Loucy (cell line): ENCODE results near the gene CCDC110.

ENCODE experiments used
- H2AFZ ChIP-seq: fragments of 200-600 bp; sonication (generic); 2 replicates; pipeline ENCODE4 v1.6.0; 2016; ENCODE audit warnings: antibody characterized with exemption, mild to moderate bottlenecking, low read length, moderate library complexity
- H3F3A ChIP-seq: fragments of 200-600 bp; 2 replicates; pipeline ENCODE4 v1.6.0; 2016; ENCODE audit warnings: antibody characterized with exemption, low read depth, mild to moderate bottlenecking
- H3K27me3 ChIP-seq: fragments of 200-600 bp; sonication (generic); 2 replicates; pipeline ENCODE4 v1.6.1; 2014; ENCODE audit warnings: low read length, mild to moderate bottlenecking; ENCODE audit not compliant: insufficient read depth, poor library complexity, severe bottlenecking
- H3K36me3 ChIP-seq: fragments of 200-600 bp; sonication (generic); 2 replicates; pipeline ENCODE4 v1.6.1; 2016; ENCODE audit warnings: low read length; ENCODE audit not compliant: insufficient read depth
- H3K4me1 ChIP-seq: fragments of 200-600 bp; sonication (generic); 2 replicates; pipeline ENCODE4 v1.5.1; 2014; ENCODE audit warnings: low read length, mild to moderate bottlenecking; ENCODE audit not compliant: insufficient read depth, poor library complexity, severe bottlenecking
- H3K4me2 ChIP-seq: fragments of 200-600 bp; sonication (generic); 2 replicates; pipeline ENCODE4 v1.6.0; 2014; ENCODE audit warnings: antibody characterized with exemption, low read length, low read depth, mild to moderate bottlenecking; ENCODE audit not compliant: poor library complexity, severe bottlenecking
- H3K4me3 ChIP-seq: fragments of 200-600 bp; sonication (generic); 2 replicates; pipeline ENCODE4 v1.5.1; 2014; ENCODE audit warnings: low read length, mild to moderate bottlenecking, mixed read lengths; ENCODE audit not compliant: poor library complexity, severe bottlenecking
- H3K79me2 ChIP-seq: fragments of 200-600 bp; sonication (generic); 2 replicates; pipeline ENCODE4 v1.6.1; 2014; ENCODE audit warnings: low read length; ENCODE audit not compliant: insufficient read depth
- H3K9ac ChIP-seq: fragments of 200-600 bp; sonication (generic); 2 replicates; pipeline ENCODE4 v1.6.0; 2014; ENCODE audit warnings: mild to moderate bottlenecking, low read depth, low read length, moderate library complexity; ENCODE audit not compliant: poor library complexity, severe bottlenecking
- H3K9me2 ChIP-seq: fragments of 200-600 bp; sonication (generic); replicated peaks from 2 replicates; pipeline ENCODE4 v1.6.1; 2016; ENCODE audit warnings: low read depth, low read length, mixed read lengths
- H3K9me3 ChIP-seq: fragments of 200-600 bp; sonication (generic); 2 replicates; pipeline ENCODE4 v1.6.1; 2014; ENCODE audit warnings: mild to moderate bottlenecking, antibody characterized with exemption, low read length, low read depth; ENCODE audit not compliant: insufficient read depth
- H4K20me1 ChIP-seq: fragments of 200-600 bp; sonication (generic); 2 replicates; pipeline ENCODE4 v1.6.0; 2014; ENCODE audit warnings: antibody characterized with exemption, low read length, mild to moderate bottlenecking; ENCODE audit not compliant: insufficient read depth, poor library complexity, severe bottlenecking
- EZH2phosphoT487 ChIP-seq: fragments of 200-600 bp; IDR thresholded peaks from 2 replicates; pipeline ENCODE4 v1.6.1; 2018; ENCODE audit warnings: antibody characterized with exemption, mild to moderate bottlenecking, moderate library complexity, borderline replicate concordance
- TF ChIP-seq, protein P1 (sequence below): fragments of 200-600 bp; sonication (generic); conservative IDR thresholded peaks from 2 replicates; pipeline ENCODE4 v1.5.1; 2014; ENCODE audit warnings: mild to moderate bottlenecking, antibody characterized with exemption, low read length

CCDC110 gene

DNA sequence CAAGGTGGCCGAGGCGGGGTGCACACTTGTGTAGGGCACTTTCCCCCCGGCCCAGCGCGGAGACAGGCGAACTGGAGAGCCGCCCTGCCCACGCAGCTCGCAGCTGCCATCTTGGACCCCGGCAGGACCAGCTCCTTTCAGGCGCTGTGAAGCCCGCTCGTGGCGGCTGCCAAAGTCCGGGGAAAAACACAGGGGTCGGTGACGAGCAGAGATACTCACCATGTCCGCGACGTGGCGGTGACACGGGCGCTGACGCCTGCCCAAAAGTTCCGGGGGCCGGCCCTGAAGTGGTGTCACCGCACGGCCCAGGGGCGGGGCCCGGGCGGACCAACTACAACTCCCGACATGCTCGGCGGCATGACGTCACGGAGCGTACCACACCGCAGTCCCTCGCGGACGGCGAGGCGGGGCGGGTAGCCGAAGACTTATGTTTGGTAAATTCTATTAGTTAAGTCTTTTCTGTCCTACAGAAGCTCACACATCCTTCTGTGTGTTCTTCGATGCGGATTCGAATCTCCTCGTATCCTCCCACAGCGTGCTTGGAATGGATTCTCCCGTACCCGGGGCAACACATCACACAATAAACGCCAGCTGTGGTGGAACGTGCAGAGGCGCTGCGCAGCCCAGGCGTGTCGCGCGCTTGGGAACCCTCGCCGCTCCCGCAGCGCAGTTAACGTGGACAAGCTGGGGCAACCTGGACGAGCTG, 45.7 kb downstream of the CCDC110 start, which contains the start of gene UFSP2:
Gene UFSP2 (minus strand): TSS at position 318 of the 706 bp plus-strand sequence. CDS start 96 bp downstream, at position 222.
- Histone ChIP-seq H3K4me2 (peak within 1 kb of the TSS; percentile 73), H3K27me3 (no peaks in the 10 kb centered on the region), H3K4me1 (peaks cover 14% of the 10 kb centered on the region), H2AFZ (peak within 1 kb of the TSS; percentile 98), H3F3A (no peaks in the 10 kb centered on the region), H3K4me3 (peak within 1 kb of the TSS; percentile 79), H3K9me2 (no peaks in the 10 kb centered on the region), H3K9me3 (no peaks in the 10 kb centered on the region), H3K9ac (peak within 1 kb of the TSS; percentile 72), H4K20me1 (no peaks in the 10 kb centered on the region), H3K79me2 (peaks cover 10% of the 10 kb centered on the region; the same call in 1 of the 2 replicates), H3K36me3 (no peaks in the 10 kb centered on the region)
- TF ChIP-seq EZH2phosphoT487, result no peak
- TF ChIP-seq, protein P1, sequence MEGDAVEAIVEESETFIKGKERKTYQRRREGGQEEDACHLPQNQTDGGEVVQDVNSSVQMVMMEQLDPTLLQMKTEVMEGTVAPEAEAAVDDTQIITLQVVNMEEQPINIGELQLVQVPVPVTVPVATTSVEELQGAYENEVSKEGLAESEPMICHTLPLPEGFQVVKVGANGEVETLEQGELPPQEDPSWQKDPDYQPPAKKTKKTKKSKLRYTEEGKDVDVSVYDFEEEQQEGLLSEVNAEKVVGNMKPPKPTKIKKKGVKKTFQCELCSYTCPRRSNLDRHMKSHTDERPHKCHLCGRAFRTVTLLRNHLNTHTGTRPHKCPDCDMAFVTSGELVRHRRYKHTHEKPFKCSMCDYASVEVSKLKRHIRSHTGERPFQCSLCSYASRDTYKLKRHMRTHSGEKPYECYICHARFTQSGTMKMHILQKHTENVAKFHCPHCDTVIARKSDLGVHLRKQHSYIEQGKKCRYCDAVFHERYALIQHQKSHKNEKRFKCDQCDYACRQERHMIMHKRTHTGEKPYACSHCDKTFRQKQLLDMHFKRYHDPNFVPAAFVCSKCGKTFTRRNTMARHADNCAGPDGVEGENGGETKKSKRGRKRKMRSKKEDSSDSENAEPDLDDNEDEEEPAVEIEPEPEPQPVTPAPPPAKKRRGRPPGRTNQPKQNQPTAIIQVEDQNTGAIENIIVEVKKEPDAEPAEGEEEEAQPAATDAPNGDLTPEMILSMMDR, result no peak

DNA sequence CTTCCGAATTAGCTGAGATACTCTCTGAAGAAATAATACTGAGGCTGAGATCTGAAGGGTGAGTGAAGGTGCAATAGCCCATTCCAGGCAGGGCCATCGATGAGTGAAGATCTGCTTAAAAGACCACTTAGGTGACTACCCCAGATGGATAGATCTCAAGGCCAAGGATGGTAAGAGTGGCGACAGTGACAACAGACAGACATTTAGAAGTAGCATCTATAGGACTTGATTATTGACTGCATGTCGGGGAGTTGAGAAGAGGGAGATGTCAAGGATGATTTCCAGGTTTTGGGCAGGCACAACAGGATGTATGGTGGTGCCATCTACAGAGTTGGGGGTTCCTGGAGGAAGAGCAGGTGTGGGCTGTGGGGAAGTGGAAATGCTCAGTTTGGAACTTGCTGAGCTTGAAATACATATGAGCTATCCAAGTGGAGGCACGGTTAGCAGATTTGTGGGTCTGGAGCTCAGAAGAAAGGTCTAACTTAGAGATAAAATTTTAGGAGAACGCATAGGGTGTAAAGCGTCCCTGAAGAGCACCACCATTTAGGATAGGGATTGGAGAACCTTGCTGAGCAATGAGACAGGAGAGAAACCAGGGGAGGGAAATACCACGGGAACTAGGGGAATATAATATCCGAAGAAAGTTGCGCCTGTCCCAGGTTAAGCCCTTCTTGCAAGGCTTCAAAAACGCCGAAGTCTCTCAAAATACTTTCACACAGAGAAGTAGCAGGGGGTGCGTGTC, 46.5 kb downstream of the CCDC110 start:
- H3K79me2 ChIP-seq, result peaks cover 10% of the 10 kb centered on the region; the same call in 1 of the 2 replicates
- H3K9me3 ChIP-seq, result no peaks in the 10 kb centered on the region
- peak overlapping the region; percentile 79 for H3K4me3 ChIP-seq
- H3K9me2 ChIP-seq, result no peaks in the 10 kb centered on the region
- H3K4me1 ChIP-seq, result peaks cover 14% of the 10 kb centered on the region
- H3K9ac ChIP-seq, result peak overlapping the region; percentile 72
- no peaks in the 10 kb centered on the region for H4K20me1 ChIP-seq
- no peaks in the 10 kb centered on the region for H3K27me3 ChIP-seq
- peak overlapping the region; percentile 98 for H2AFZ ChIP-seq
- no peak for TF ChIP-seq EZH2phosphoT487
- TF ChIP-seq, protein P1, result no peak
- no peaks in the 10 kb centered on the region for H3K36me3 ChIP-seq
- H3F3A ChIP-seq, result no peaks in the 10 kb centered on the region
- peak overlapping the region; percentile 73 for H3K4me2 ChIP-seq

DNA sequence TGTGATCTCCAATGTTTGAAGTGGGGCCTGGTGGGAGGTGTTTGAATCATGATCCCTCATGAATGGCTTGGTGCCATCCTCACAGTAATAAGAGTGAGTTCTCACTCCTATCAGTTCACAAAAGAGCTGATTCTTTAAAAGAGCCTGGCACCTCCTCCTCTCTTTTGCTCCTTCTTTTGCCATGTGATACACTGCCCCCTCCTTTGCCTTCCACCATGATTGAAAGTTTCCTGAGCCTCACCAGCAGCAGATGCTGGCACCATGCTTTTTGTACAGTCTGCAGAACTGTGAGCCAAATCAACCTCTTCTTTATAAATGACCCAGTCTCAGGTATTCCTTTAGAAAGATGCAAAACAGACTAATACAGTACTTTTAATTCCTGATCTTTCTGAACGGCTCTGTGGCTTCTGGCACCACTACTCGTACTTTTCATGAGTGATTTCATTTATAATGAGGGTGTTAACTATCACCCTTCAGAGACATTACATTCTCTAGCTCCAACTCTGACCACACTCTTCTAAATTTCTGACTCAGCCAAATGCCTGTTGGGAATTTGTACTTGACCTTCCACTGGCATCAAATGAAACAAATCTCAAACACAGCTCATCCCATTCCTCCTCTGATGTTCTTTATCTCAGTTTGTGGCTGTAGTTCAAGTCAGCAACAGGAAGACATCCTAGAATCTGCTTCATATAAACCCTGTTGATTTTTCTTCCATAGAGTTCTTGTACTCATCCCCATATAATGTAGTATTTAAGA, 50.0 kb downstream of the CCDC110 start:
- no peaks in the 10 kb centered on the region for H4K20me1 ChIP-seq
- H3K9ac ChIP-seq, result no peak overlapping the region
- H3K27me3 ChIP-seq, result no peaks in the 10 kb centered on the region
- H3K9me3 ChIP-seq, result no peaks in the 10 kb centered on the region
- H3K4me3 ChIP-seq, result no peak overlapping the region
- no peaks in the 10 kb centered on the region for H3K9me2 ChIP-seq
- peaks cover 14% of the 10 kb centered on the region for H3K4me1 ChIP-seq
- peaks cover 10% of the 10 kb centered on the region; the same call in 1 of the 2 replicates for H3K79me2 ChIP-seq
- H3F3A ChIP-seq, result no peaks in the 10 kb centered on the region
- peaks cover 4% of the 10 kb centered on the region; the same call in 1 of the 2 replicates for H3K36me3 ChIP-seq
- no peak for TF ChIP-seq EZH2phosphoT487
- TF ChIP-seq, protein P1, result no peak
- peak overlapping the region; percentile 3 for H3K4me2 ChIP-seq
- H2AFZ ChIP-seq, result no peak overlapping the region
